GM20000 (cell line): ENCODE measurements around the gene MPRIP.

Experiments used
- DNase-seq: peaks from one replicate; pipeline ENCODE4 v3.0.0; 2012; ENCODE audit warnings: low spot score
- CTCF ChIP-seq: IDR thresholded peaks from 2 replicates; pipeline ENCODE4 v1.5.1; 2012; ENCODE audit warnings: mild to moderate bottlenecking, control low read depth; ENCODE audit errors: extremely low read depth, missing control alignments

Gene MPRIP

GRCh38 chr17:17201907-17202306, 159.7 kb downstream of the MPRIP start:
- no peak for TF ChIP-seq CTCF
- DNase-seq: no peak

GRCh38 chr17:17203173-17203730, 161.0 kb downstream of the MPRIP start:
- DNase-seq: no peak
- TF ChIP-seq CTCF: no peak

DNA sequence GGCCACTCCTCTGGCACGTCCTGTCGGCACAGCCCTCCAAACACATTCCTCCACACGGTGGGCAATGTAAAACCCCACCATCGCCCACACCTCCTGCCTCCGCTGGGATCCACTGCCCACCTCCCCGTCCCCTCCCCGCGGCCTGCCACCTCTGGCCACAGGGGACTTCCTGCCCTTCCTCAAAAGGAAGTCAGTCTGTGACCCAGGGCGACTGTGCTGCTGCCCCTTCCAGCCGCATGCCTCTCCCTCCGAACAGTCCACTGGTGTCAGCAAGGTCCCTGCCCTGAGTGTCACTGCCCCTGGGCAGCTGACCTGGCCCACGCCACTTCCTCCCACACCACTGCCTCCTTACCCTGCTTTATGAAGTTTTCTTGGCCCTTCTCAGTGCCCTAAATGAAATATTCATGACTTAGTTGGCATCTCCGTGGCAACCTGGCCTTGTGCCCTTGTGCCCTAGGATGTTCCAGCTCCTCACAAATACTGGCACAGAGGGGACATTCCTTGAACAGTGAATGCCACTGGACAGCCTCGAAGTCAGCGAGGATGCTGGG, 161.9 kb downstream of the MPRIP start:
- TF ChIP-seq CTCF: no peak
- DNase-seq: no peak

GRCh38 chr17:17204635-17205231, 162.5 kb downstream of the MPRIP start:
- DNase-seq: no peak
- no peak for TF ChIP-seq CTCF

DNA sequence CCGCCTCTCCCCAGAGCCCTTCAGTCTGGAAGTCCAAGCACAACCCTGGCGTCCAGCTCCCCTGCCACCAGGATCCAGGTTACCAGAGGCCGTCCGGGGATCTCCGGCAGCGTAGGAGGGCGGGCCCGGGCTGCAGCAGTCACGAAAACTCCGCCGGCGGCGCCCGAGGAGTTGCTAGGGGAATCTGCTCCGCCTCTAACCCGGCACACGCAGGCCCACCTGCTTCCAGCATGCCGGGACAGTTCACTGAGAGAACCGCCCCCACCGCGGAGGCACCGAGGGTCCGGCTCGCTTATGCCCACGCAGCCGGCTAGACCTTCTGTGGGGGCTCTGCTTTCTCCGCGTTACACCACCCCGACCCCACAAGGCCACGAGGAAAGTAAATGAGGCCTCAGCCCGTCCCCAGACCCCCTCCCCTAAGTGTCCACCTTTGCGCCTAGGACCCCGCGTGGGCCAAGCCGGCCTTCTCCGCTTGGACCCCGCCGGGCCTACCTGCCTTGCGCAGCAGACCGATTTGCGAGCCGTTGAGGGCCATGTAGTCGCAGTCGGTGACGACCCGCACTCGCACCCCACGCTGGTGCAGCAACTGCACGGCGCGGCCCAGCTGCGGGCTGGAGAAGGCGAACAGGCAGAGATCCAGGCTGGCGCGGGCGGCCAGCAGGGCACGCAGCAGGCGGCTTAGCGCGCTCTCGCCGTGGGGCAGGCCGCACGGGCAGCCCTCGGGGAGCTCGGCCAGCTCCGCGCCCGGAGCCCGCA, 163.3 kb downstream of the MPRIP start:
- TF ChIP-seq CTCF: no peak
- DNase-seq: peak; percentile 91

GRCh38 chr17:17206124-17206912, 164.1 kb downstream of the MPRIP start, which contains the start of gene PLD6:
Gene PLD6, minus strand, starts transcription at chr17:17206333. Its CDS starts 47 bp downstream, at chr17:17206286.
- peak; percentile 98 for DNase-seq
- TF ChIP-seq CTCF: no peak

DNA sequence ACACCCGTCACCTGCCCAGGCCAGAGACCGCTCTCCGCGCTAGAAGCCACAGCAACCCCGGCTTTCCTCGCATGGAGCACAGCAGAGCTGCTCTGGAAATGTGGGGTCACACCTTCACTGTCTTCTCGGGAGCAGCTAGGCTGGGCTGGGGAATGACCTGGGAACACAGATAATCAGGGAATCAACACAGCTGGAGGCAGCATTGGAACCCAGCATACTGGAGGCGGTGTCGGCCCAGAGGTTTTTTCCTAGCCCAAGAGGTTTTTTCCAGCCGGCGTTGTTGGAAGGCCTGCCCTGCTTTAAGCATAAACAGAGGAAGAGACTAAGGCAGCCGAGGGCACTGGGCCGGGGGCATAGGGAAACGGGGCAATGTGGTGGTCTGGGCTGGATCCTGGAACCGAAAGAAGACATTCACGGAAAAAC, 164.7 kb downstream of the MPRIP start:
- TF ChIP-seq CTCF: no peak
- DNase-seq: no peak
